ENCODE data around the gene PDE8A.

GRCh38 chr15:85000189-85000864, 18.7 kb downstream of the PDE8A start:
- TF ChIP-seq CTCF (conservative IDR thresholded peaks at IDR 0.05; ENCODE audit: low read depth in 2 of 2) (no peak), ZNF462 (CRISPR knock-in tag; IDR thresholded peaks at IDR 0.05) (no peak), NANOG (IDR thresholded peaks at IDR 0.05; ENCODE audit: borderline replicate concordance) (no peak), EZH2phosphoT487 (IDR thresholded peaks at IDR 0.05; ENCODE audit: unreplicated experiment) (no peak), ZNF114 (CRISPR knock-in tag; IDR thresholded peaks at IDR 0.05) (no peak), EZH2 (IDR thresholded peaks at IDR 0.05; ENCODE audit: low read depth, unreplicated experiment) (no peak), CREB1 (CRISPR knock-in tag; IDR thresholded peaks at IDR 0.05; ENCODE audit: low read depth) (no peak), STAT1 (IDR thresholded peaks at IDR 0.05; ENCODE audit: unreplicated experiment) (no peak), POLR2AphosphoS5 (IDR thresholded peaks at IDR 0.05; ENCODE audit: low read depth) (no peak), REST (IDR thresholded peaks at IDR 0.05; ENCODE audit: unreplicated experiment) (no peak)
